Measurements from ENCODE around the gene PTPRD.

DNA sequence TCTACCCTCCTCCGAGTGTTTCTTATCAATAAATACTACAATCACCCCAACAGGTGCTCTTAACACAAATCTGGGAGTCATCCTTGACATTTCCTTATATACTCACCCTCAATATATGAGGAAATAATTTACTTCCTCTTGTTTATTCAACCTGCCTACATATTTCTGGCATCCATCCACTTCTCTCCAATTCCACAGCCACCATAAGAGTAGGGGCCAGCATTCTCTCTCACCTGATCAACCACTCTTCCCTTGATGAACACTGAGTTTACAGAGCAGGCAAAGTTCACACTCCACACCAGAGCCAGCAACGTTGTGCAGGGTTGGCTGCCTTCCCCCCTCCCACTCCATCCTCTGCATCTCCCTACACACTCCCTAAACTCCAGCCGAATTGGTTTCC, 1908.9 kb downstream of the PTPRD start:
- TF ChIP-seq, protein P1, sequence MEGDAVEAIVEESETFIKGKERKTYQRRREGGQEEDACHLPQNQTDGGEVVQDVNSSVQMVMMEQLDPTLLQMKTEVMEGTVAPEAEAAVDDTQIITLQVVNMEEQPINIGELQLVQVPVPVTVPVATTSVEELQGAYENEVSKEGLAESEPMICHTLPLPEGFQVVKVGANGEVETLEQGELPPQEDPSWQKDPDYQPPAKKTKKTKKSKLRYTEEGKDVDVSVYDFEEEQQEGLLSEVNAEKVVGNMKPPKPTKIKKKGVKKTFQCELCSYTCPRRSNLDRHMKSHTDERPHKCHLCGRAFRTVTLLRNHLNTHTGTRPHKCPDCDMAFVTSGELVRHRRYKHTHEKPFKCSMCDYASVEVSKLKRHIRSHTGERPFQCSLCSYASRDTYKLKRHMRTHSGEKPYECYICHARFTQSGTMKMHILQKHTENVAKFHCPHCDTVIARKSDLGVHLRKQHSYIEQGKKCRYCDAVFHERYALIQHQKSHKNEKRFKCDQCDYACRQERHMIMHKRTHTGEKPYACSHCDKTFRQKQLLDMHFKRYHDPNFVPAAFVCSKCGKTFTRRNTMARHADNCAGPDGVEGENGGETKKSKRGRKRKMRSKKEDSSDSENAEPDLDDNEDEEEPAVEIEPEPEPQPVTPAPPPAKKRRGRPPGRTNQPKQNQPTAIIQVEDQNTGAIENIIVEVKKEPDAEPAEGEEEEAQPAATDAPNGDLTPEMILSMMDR (conservative IDR thresholded peaks at IDR 0.05; ENCODE audit: low read length), result no peak
- no peak for TF ChIP-seq EZH2phosphoT487 (IDR thresholded peaks at IDR 0.05; ENCODE audit: borderline replicate concordance)

All from Loucy (cell line).